ENCODE data around the gene SIDT2. TPM values are rescaled to one million over a fixed set of nuclear protein-coding genes. Genes with fewer than 3 reads are reported as not detected.

Gene SIDT2
- total RNA-seq, 2 donors from 2014 or later: 70.9 to 79.1 TPM

GRCh38 chr11:117214404-117215110 lies 36.0 kb downstream of the SIDT2 start:
- intact Hi-C loops (cut with DNase I, micrococcal nuclease): no loop called here
- no peak for ATAC-seq
- no peak for DNase-seq

GRCh38 chr11:117217141-117218084 lies 38.9 kb downstream of the SIDT2 start:
- no peak for DNase-seq
- intact Hi-C loops (cut with DNase I, micrococcal nuclease): no loop called here
- ATAC-seq: no peak

- intact Hi-C loops (cut with DNase I, micrococcal nuclease): no loop called here
- ATAC-seq (no peak), DNase-seq (no peak)
Measured at GRCh38 chr11:117218133-117218915, 39.8 kb downstream of the SIDT2 start.

GRCh38 chr11:117219001-117219400 lies 40.5 kb downstream of the SIDT2 start:
- no peak for ATAC-seq
- DNase-seq: no peak
- intact Hi-C loops (cut with DNase I, micrococcal nuclease): no loop called here

GRCh38 chr11:117219455-117219854 lies 40.9 kb downstream of the SIDT2 start:
- no peak for DNase-seq
- ATAC-seq: peak; percentile 12
- intact Hi-C loops (cut with DNase I, micrococcal nuclease): no loop called here

- intact Hi-C loops (cut with DNase I, micrococcal nuclease): loop anchor here in 1 of 2 donors (5.0 kb wide), 1 partner anchor 38 kb away; no protein-coding TSS in a partner anchor
- ATAC-seq (peak; percentile 35), DNase-seq (no peak)
Measured at GRCh38 chr11:117219995-117220394, 41.5 kb downstream of the SIDT2 start.

GRCh38 chr11:117220568-117220967 lies 42.0 kb downstream of the SIDT2 start:
- intact Hi-C loops (cut with DNase I, micrococcal nuclease): loop anchor here in 1 of 2 donors (5.0 kb wide), 1 partner anchor 38 kb away; no protein-coding TSS in a partner anchor
- DNase-seq: peak in 1 of 2 donors; percentile 74

GRCh38 chr11:117220999-117221774 lies 42.6 kb downstream of the SIDT2 start:
- intact Hi-C loops (cut with DNase I, micrococcal nuclease): loop anchor here in 1 of 2 donors (5.0 kb wide), 1 partner anchor 39 kb away; no protein-coding TSS in a partner anchor
- ATAC-seq: no peak
- DNase-seq: peak in 1 of 2 donors; percentile 67

More at GRCh38 chr11:117220568-117220967, 42.0 kb downstream of the SIDT2 start:
- ATAC-seq: no peak

GRCh38 chr11:117221775-117222517 lies 43.4 kb downstream of the SIDT2 start:
- ATAC-seq (peak; percentile 63), DNase-seq (peak; percentile 66 to 77)
- intact Hi-C loops (cut with DNase I, micrococcal nuclease): loop anchor here in 1 of 2 donors (5.0 kb wide), 1 partner anchor 40 kb away; no protein-coding TSS in a partner anchor

GRCh38 chr11:117222991-117223740 lies 44.6 kb downstream of the SIDT2 start:
- intact Hi-C loops (cut with DNase I, micrococcal nuclease): loop anchor here in 1 of 2 donors (5.0 kb wide), 1 partner anchor 41 kb away; no protein-coding TSS in a partner anchor
- no peak for ATAC-seq

GRCh38 chr11:117223741-117224689 lies 45.5 kb downstream of the SIDT2 start:
- ATAC-seq (peak; percentile 33), DNase-seq (peak in 1 of 2 donors; percentile 32)
- intact Hi-C loops (cut with DNase I, micrococcal nuclease): loop anchor here in 1 of 2 donors (5.0 kb wide), 1 partner anchor 42 kb away; no protein-coding TSS in a partner anchor

More at GRCh38 chr11:117222991-117223740, 44.6 kb downstream of the SIDT2 start:
- peak in 1 of 2 donors; percentile 24 for DNase-seq

- intact Hi-C loops (cut with DNase I, micrococcal nuclease): loop anchor here (5.0 kb wide), 2 partner anchors 43 to 128 kb away; partner anchors contain the start of gene SIK3 (in 1 of the 2)
- ATAC-seq (no peak), DNase-seq (peak in 1 of 2 donors; percentile 24)
Measured at GRCh38 chr11:117225553-117226170, 47.1 kb downstream of the SIDT2 start.

- intact Hi-C loops (cut with DNase I, micrococcal nuclease): loop anchor here (5.0 kb wide), 2 partner anchors 44 to 129 kb away; partner anchors contain the start of gene SIK3 (in 1 of the 2)
- peak in 1 of 2 donors; percentile 43 for DNase-seq
- peak; percentile 60 for ATAC-seq
Measured at GRCh38 chr11:117226388-117227385, 48.1 kb downstream of the SIDT2 start.

Data from left colon (tissue), 2 donors.